Stimulated activated CD4-positive, alpha-beta T cell treated with anti-CD3 and anti-CD28 coated beads, Interleukin-15, amount 100 ng/mL, for 24 hours (primary cell): ENCODE measurements around the gene SSH2.
"Not testable (repeated sequence)": the region's sequence is repeated elsewhere in the genome, so short reads cannot be mapped to it uniquely, and the experiment has no call there.

Source experiments
- DNase-seq: peaks from one replicate; pipeline ENCODE4 v3.0.0-alpha.2; 2020

Gene SSH2

DNA sequence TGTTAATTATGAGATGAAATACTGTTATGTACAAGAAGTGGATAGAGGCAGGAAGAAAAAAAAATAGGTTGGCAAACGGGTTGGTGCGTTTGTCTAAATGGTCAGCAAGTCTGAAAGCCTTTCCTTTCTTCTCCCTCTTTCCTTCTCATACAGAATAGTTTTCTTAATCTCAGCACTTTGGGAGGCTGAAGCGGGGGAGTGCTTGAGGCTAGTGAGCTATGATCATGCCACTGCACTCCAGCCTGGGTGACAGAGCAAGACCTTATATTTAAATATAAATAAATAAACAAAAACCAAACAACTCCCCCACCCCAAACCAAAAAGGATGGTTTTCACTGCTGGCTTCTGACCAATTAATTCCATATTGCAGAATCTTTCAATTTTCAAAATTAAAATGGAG, 232.7 kb downstream of the SSH2 start:
- DNase-seq = no peak

DNA sequence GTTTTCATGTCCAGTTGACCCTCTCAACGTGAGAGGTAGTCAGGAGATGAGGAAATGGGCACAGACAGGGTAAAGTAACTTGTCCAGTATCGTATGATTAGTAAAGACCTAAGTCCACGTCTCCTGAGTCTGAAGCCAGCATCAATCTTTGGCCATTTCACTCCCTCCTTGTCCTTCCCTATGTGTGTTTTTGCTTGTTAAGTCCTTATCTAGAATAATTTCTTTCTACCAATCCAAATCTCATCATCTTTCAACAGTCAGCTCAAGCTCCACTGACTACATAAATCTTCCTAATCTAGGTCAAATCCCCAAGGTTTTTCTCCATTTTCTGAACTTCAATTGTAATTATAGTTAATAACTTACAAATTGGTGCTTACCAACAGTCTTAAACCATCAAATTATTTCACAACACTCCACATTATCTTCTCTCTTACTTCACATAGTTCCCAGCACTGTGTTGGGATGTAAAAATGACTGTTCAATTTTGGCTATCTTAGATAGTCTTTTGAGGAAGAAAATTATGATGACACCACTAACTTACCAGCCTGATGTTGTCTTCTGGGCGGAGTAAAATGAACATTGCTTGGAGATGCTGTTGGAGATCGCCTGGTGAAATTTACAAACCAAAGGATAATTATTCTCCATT, 235.0 kb downstream of the SSH2 start:
- no peak for DNase-seq

DNA sequence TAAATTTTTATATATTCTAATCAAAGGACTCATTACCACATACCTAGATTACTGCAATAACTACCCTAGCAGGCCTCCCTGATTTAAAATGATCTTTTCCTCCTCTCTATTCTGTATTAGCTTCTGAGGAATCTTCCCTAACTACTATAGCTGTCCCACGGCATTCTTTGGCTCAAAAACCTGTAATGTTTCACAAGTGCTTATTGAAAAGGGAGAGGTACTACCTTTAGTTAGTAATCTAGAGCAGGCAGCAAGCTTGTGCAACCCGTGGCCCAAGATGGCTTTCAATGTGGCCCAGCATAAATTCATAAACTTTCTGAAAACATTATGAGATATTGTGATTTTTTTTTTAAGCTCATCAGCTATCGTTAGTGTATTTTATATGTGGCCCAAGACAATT, 236.3 kb downstream of the SSH2 start:
- DNase-seq = no peak

DNA sequence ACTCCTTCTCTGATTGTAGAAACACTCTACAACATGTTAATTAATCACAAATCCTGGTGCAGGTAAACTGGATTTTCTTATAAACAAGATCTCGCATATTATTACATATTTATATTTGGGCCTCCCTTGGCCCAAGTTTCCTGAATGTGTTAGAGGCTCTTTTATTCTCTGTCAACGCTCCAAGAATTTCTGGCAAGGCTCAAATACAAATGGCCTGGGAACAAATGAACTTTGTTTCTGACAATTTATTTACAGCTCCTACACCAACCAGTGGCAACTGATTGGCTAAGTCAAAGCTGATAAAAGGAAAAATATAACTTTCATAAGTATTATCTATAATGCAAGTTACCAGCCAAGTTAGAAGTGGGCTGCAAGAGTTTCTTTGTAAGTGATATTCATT, 242.4 kb downstream of the SSH2 start:
- no peak for DNase-seq

DNA sequence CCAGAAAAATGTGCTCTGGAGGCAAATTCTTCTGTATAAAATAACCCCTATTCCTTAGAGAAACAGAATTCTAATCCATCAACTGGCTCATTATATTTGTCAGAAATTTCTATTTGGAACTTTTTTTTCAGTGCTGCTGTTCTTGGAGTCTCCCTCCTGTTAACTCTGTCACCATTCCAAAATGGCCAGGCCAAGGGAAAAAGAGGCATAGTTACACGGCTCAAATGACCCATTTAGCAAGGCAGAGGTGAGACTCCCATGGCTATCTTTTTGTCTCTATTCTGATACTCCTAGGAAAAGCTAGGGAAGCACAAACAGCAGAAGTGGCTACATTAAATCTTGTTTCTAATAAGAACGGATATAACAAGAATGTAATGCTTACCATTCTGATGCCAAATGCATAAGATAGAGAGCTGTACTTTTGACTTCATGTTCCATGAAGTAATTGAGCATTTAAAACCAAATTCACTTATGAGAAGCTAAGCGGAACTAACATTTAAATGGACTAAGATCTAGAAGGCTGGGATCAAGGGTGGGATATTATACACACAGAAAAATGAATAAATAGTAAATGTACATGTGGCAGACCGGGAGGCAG, 242.9 kb downstream of the SSH2 start:
- DNase-seq = no peak

DNA sequence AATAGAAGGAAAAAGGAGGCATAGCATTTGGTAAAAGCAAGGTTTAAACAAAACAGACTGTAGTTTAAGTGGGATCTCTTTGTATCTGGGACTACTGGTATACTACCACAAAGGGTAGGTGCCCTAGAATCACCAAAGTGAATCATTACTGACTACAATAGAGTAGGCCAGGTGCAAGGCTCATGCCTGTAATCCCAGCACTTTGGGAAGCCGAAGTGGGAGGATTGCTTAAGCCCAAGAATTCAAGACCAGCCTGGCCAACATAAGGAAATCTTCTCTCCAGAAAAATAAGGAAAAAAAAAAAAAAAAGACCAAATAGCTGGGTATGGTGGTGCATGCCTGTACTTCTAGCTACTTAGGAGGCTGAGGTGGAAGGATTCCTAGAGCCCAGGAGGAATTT, 246.5 kb downstream of the SSH2 start:
- DNase-seq = no peak

DNA sequence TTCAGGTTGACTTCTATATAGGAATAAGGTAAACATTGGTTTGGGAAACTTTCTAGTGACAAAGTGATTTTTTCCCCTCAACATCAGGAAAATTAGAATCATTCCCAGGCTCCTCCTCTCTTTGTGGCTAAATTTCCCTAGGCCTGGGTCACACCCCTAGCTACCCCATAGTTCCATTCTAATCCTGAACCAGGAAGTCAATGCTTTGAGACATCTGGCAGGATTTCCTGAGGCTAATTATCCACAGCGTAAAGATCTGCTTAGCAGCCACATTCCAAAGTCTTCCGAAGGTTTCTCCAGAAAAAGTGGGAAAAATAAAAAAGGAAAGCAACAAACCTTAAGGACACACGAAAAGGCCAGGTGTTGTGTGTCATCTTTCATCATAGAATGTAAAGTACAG, 247.0 kb downstream of the SSH2 start:
- DNase-seq = no peak

DNA sequence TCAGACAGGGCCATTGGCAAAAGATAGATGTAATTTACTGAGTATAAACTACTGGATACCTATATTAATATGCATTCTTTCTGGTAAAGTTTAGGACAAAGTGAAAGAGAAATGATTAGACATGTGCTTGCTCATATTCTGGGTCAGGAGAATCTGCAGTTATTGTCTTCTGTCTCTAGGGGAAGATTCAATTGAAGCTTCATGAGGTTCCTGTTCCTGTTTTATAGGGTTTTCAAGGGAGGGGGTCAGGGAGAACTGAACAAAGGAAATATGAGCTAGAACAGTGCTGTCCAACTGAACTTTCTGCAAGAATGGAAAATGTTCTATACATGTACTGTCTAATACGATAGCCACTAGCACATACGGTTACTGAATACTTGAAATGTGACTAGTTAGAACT, 248.0 kb downstream of the SSH2 start:
- no peak for DNase-seq

DNA sequence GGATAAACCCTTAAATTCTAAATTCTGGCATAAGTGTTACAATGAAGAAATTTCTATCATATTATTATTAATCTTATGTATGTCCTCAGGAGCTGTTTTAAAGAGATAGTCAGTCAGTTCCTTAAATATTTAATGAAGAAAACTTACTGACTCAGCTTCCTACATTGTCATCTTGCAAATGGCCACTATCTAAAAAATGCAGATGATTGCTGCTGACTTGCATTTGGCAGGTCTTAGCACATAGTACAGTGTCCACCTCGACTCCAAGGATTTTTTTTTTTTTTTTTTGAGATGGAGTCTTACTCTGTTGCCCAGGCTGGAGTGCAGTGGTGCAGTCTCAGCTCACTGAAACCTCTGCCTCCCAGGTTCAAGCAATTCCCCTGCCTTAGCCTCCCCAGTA, 252.2 kb downstream of the SSH2 start:
- no peak for DNase-seq

DNA sequence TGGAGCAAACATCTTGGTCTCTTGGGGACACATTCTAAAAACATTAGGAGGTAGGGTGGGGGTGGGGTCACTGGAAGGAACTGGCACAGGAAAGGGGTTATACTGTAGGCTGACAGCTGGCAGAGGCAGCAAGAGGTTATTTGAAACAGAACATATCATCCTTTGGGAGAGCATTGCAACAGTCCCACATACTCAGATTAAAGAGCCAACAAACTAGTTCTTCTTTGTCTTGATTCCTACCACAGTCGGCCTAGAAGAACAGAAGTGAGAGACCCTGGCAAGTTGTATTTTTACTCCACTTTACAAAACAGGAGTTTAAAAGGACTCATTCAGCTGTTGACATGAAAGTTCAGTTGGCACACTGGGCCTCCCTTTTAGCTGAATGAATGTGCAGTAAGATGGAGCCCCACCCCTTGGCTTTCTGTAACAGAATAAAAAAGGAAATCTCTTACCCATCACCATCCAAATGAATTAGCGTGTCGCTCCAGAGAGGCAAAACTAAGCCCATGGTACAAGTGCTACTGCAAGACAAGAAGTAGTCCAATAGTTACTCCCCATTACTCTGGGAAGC, 252.7 kb downstream of the SSH2 start:
- DNase-seq = no peak

DNA sequence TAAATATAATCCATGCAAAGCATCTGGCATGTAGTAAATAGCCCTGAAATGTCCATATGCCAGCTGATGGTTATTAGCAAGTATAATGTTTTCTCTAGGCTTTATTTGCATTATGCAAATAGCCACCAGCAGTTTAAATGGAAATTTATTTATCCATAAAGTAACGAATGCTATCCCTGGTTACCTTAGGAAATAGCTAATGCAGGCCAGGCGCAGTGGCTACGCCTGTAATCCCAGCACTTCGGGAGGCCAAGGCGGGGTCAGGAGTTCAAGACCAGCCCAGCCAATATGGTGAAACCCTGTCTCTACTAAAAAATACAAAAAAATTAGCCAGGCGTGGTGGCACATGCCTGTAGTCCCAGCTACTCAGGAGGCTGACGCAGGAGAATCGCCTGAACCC, 254.1 kb downstream of the SSH2 start:
- not testable (repeated sequence) for DNase-seq

DNA sequence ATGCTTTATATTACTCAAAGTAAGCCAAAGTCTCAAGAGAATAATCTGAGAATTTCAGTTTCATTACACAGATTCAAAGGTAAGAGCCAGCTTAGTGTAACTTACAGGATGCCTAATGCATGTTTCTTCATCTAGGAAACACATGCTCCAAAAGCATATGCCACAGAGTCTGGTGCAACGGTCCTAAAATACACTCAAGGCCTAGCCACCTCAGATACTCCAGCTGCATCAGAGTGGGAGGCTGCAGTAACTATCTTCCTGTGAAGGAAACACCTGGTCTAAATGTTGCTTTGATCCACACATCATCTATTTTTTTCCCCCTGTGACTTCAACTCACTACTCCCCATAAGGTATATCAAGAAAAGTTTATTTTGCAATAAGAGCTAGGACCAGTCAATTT, 255.7 kb downstream of the SSH2 start:
- no peak for DNase-seq

DNA sequence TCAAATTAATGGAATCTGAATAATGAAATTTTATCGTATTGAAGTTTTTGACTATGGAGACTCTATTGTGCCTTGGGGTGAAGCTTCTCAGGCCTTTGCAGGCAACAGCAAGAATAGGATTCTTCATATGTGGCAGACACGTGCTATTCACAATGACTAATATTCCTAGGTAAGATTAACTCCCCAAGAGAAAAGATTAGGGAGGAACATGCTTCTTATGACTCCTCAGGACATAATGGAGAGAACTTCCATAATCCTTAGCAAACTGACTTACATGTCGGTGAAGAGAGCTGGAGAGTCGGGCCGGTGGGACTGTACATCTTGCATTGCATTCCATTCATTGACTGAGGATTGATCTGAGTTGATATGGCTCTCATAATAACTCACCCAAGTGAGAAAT, 258.4 kb downstream of the SSH2 start:
- no peak for DNase-seq

DNA sequence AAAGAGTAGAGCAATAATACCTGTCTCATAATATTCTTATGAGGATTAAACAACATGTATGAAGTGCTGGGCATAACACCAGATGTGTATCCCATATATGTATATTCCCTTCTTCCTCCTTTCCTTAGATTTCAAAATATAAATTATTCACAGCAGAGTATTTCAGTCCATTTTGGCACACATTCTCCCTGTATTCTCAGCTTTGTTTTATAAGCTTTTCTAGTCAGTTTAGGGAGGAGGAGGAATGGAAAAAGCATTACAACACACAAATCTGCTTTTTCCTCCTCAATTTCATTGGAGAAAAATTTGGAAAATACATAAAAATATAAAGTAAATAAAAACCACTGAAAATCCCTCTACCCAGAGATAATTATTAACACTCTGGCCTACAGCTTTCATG, 260.8 kb downstream of the SSH2 start:
- DNase-seq = no peak

DNA sequence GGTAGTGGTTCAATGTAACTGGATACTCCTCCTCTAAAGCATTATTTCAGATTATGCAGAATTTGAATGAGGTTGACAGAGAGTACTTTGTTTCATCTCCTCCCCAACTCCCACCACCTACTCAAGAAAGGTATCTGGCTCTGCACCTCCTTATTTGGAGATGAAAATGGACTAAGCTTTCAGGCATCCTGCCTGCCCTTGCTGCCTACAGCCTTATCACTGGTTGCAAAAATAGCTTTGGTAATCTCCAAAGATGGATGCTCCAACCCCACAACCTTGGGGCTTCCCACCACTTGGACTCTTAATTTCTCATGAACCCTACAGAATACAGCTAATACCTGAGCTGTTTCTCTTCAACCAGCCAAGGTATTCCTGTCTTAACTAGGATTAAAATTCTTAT, 262.1 kb downstream of the SSH2 start:
- DNase-seq = no peak

DNA sequence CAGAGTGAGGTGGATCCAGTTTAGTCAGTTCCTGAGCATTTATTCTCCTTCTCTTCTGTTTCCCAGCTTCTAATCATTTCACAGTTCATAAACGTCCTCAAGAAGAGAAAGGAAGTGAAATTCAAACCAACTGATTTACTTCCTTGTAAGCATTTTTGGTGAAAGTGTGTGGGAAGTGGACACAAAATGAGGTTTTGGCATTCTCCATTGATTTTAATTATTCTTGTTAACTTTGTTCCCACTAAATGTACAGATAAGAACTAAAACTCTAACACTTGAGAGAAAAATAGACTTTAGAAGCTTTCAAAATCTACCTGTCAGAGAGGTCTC, 264.6 kb downstream of the SSH2 start:
- DNase-seq = no peak

DNA sequence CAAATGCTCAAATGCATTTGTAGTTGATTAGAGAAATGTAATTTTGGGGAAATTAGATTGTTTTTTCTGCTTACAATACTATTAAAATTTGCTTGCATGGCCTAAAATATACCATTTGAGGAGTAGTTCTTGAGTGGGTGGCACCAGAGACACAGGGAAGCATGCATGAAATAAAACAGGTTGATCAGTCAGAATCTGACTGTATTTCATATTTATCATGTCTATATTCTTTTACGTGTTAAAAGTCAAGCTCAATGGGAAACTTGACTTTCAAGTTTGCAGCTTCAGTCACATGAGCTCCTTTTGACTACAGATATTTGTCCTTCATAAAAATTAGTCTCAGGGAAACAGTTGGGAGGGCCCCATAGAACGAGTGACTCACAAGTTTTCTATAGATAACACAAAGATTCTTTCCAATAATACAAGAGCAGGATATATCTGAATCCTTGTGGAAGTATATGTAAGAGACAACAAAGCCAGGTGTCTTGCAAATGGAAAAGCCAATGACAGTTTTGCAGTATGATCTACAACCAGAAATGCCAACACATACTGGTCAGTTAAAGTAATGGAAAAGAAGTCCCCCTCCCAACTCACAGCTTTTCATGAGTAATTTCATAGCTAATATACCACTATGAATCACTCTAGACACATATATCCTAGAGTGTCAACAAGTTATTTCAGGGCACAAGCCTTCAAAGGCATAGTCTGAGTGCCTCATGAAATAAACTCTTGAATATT, 265.1 kb downstream of the SSH2 start:
- DNase-seq = no peak

DNA sequence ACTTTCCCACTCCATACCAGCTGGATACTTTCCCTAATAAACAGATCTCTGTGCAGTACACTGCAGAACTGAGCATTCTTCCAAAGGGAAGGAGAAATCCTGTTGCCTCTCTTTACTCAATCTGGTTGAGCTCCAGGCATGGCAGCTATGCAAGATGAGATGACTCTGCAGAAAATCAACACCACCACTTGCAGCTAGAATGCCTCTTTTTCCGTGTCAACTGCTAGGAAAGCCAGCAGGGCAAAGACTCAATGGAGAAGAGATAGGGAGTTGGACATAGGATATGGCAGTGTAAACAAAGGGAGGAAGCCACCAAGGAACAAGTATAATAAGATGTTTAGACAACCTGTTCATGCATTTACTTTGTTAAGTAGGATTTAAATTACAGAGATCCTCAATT, 266.9 kb downstream of the SSH2 start:
- DNase-seq = no peak

DNA sequence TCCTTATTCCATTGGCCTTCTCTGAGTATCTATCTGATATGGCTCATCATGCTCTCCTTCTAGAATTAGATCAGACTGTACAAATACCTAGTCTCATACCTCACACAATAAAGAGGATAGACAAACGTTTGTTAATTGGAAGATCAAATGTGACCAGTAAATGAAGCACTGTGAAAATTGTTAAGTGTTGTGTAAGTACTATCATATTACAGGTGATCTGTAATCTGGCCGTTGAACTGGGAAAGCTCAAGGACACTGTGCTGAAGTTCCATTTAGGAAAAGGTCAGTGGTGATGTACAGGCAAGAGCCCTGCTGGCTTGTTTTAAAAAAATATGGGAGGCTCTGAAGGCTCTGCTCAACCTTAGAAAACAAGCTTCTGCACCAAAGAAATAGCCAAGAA, 268.8 kb downstream of the SSH2 start:
- no peak for DNase-seq

DNA sequence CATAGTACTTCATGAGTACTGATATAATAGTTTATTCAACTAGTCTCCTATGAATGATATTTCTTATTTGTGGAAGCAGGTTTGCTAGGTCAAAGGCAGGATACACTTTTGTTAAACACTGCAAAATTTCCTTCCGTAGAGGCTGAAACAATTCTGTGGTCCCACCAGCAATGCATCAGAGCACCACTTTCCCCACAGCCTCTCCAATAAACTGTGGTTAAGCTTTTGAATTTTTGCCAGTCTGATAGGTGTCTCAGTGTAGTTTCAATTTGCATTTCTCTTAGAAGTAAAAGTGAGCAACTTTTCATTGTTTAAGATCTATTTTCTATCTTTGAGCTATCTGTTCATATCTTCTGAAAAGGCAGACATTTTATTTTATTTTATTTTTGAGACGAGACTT, 270.9 kb downstream of the SSH2 start:
- peak; percentile 21 for DNase-seq

DNA sequence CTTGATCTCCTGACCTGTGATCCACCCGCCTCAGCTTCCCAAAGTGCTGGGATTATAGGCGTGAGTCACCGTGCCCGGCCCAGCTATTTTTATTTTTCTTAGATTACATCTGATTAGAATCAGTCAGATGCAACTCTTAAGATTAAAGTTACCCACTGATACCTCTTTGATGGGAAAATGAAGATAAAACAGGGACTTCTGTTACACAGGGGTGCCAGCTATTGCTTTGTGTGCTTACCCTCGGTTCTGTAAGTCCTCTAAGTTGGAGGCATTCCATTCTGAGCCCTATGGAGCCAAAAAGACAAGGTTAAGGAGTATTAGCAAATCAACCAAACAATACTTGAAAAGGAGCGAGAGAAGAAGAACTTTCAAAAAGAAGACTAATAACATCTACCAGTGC, 274.7 kb downstream of the SSH2 start:
- DNase-seq = no peak

DNA sequence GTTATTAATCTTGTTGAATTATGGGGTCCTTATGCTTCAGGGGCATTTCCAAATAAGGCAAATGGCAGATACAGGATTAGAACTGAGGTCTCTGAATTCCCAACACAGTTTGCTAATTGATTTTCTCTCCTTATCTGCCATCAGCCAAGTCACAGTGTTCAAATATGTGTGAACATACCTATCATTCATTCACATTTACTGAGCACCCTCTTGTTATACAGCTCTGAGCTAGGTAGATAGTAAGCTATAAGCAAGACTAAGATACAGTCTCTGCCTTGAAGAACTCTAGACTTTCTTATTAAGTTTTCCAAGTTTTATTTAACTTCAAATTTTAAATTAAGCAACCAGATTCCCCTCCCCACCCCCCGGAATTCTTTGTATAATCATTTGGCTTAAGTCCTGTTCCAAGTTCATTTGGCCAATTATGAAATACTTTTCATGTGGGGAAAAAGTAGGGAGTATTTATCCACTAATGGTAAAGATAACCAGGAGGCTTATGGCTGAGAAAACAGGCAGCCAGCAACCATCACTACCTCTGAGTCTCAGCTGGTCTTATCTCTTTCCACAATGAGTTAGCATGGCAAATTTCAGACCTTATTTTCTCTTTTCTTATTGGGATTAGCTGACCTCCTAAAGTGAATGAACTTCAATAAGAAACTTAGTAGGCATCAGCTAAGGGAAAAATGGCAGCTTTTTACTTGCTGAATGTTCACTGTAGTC, 275.9 kb downstream of the SSH2 start:
- no peak for DNase-seq

DNA sequence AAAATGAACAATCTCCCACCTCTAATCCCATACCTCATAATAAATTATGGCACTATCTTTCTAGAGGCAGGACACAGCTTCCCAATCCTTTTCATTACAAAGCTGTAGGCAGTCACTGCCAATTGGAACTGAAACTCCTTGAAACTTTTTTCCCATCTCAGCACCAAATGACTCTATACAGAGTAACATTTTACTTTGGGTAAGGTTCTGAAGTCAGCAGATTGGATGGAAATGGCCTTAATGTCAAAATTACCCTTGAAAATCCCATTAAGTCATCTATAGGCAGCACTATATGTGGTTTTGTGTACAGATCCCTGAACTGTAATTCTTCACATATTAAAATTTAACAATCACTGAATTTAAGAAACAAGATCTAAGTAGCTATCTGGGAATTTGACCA, 277.1 kb downstream of the SSH2 start:
- DNase-seq = no peak

DNA sequence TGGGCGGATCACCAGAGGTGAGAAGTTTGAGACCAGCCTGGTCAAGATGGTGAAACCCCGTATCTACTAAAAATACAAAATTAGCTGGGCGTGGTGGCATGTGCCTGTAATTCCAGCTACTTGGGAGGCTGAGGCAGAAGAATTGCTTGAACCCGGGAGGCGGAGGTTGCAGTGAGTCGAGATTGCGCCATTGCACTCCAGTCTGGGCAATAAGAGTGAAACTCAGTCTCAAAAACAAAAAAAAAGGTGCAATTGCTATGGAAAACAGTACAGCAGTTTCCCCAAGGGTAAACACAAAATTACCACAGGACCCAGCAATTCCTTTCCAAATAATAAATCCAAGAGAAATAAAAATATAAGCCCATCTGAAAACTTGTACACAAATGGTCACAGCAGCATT, 278.1 kb downstream of the SSH2 start:
- not testable (repeated sequence) for DNase-seq
